HCT116 (cell line): ENCODE measurements around the gene PTGS1. TPM values are rescaled to one million over a fixed set of nuclear protein-coding genes. Genes with fewer than 3 reads are reported as not detected.

Experiments
- ATAC-seq: fragments of 200-7000 bp; cut with Tn5 transposase; 2 replicates; pipeline ENCODE4 v1.9.1; 2020; ENCODE audit warnings: mild to moderate bottlenecking, moderate library complexity
- BruUV-seq: library from RNA; stranded (reverse); fragments of 400-500 nt; replicated peaks from 2 replicates; lab custom pipeline; 2021; lab: Mats Ljungman, UMichigan
- CTCF ChIA-PET: fragments of 300-600 bp; sonication (Branson Sonifier 250); formaldehyde crosslinking; loops from one replicate; lab custom pipeline; 2021; ENCODE audit warnings: antibody characterized with exemption; lab: Charles Lee
- POLR2A ChIA-PET: fragments of 300-600, 350-600 bp; sonication (Branson Sonifier 250); formaldehyde crosslinking; loops from one replicate; lab custom pipeline; 2021; ENCODE audit warnings: antibody characterized with exemption; lab: Charles Lee
- RAD21 ChIA-PET, 2 experiments: fragments of 300-600 bp; sonication (Branson Sonifier 250); formaldehyde crosslinking; loops; one replicate each; lab custom pipeline; 2023; ENCODE audit warnings: low total read pairs in 2 of 2; ENCODE audit not compliant: uncharacterized antibody in 2 of 2, unreplicated experiment in 2 of 2, low non-redundant PET in 1 of 2; lab: Charles Lee
- DNase-seq: peaks from one replicate; pipeline ENCODE4 v3.0.0-alpha.2; 2010; ENCODE audit warnings: low read depth, low spot score
- H2AFZ ChIP-seq: fragments of 200-600 bp; shearing (Covaris generic), sonication (generic); 2 replicates; pipeline ENCODE4 v1.6.1; 2017; ENCODE audit warnings: low read depth, mixed run types, mixed read lengths, antibody characterized with exemption, low read length; ENCODE audit not compliant: poor library complexity, severe bottlenecking
- H3K27ac ChIP-seq: 2 replicates; pipeline ENCODE4 v1.5.1; 2012; ENCODE audit warnings: low read depth, low read length
- H3K27me3 ChIP-seq: fragments of 200-600 bp; sonication (generic); 2 replicates; pipeline ENCODE4 v1.6.1; 2016; ENCODE audit warnings: mixed run types, low read length, mixed read lengths; ENCODE audit not compliant: insufficient read depth
- H3K36me3 ChIP-seq, 2 experiments: fragments of 200-500 bp in 1 of 2; fragments of 200-600 bp in 1 of 2; sonication (Bioruptor generic) in 1 of 2; sonication (generic) in 1 of 2; 2 replicates each; pipeline versions ENCODE4 v1.5.1 to v1.6.1; 2014 to 2016; ENCODE audit warnings: low read length in 2 of 2, inconsistent platforms in 1 of 2, mixed read lengths in 1 of 2, mixed run types in 1 of 2; ENCODE audit not compliant: insufficient read depth in 2 of 2, control insufficient read depth in 1 of 2
- H3K4me1 ChIP-seq, 2 experiments: fragments of 200-600 bp in 1 of 2; sonication (generic) in 1 of 2; 2 replicates each; pipeline versions ENCODE4 v1.5.1 to v1.6.1; 2012 to 2017; ENCODE audit warnings: low read length in 2 of 2, inconsistent platforms in 1 of 2, mild to moderate bottlenecking in 1 of 2, mixed read lengths in 1 of 2, mixed run types in 1 of 2, moderate library complexity in 1 of 2; ENCODE audit not compliant: insufficient read depth in 2 of 2, control insufficient read depth in 1 of 2
- H3K4me2 ChIP-seq: fragments of 200-600 bp; sonication (generic); 2 replicates; pipeline ENCODE4 v1.6.1; 2017; ENCODE audit warnings: mixed run types, low read length, mixed read lengths
- H3K4me3 ChIP-seq, 2 experiments: fragments of 200-600 bp in 1 of 2; sonication (generic) in 1 of 2; replicated peaks in 1 of 2; 2 replicates each; pipeline ENCODE4 v1.5.1; 2011 to 2016; ENCODE audit warnings: low read length in 2 of 2, control low read depth in 1 of 2, low read depth in 1 of 2, mild to moderate bottlenecking in 1 of 2, mixed read lengths in 1 of 2, mixed run types in 1 of 2
- H3K79me2 ChIP-seq: fragments of 200-600 bp; sonication (generic); 2 replicates; pipeline ENCODE4 v1.6.1; 2017; ENCODE audit warnings: mild to moderate bottlenecking, mixed run types, low read length, moderate library complexity, mixed read lengths; ENCODE audit not compliant: insufficient read depth
- H3K9ac ChIP-seq: fragments of 200-600 bp; sonication (generic); 2 replicates; pipeline ENCODE4 v1.6.1; 2016; ENCODE audit warnings: low read length, mixed read lengths
- H3K9me2 ChIP-seq: fragments of 200-600 bp; sonication (generic), shearing (Covaris generic); 2 replicates; pipeline ENCODE4 v1.6.1; 2017; ENCODE audit warnings: mixed run types, mild to moderate bottlenecking, moderate library complexity; ENCODE audit not compliant: insufficient read depth
- H3K9me3 ChIP-seq, 2 experiments: fragments of 200-500 bp in 1 of 2; fragments of 200-600 bp in 1 of 2; sonication (Bioruptor generic) in 1 of 2; sonication (generic) in 1 of 2; 2 replicates each; pipeline ENCODE4 v1.6.1; 2014 to 2017; ENCODE audit warnings: low read length in 2 of 2, mixed read lengths in 2 of 2, inconsistent platforms in 1 of 2, low read depth in 1 of 2, mild to moderate bottlenecking in 1 of 2, mixed run types in 1 of 2, moderate library complexity in 1 of 2; ENCODE audit not compliant: control insufficient read depth in 1 of 2, insufficient read depth in 1 of 2
- H4K20me1 ChIP-seq: fragments of 200-600 bp; sonication (generic), shearing (Covaris generic); 2 replicates; pipeline ENCODE4 v1.6.1; 2017; ENCODE audit warnings: mixed run types, mild to moderate bottlenecking, moderate library complexity; ENCODE audit not compliant: insufficient read depth
- ATF3 ChIP-seq: IDR thresholded peaks from 2 replicates; pipeline ENCODE4 v1.6.1; 2012
- CBX3 ChIP-seq: IDR thresholded peaks from 2 replicates; pipeline ENCODE4 v1.6.1; 2012; ENCODE audit warnings: low read depth
- CEBPB ChIP-seq: IDR thresholded peaks from 2 replicates; pipeline ENCODE4 v1.6.1; 2012; ENCODE audit warnings: low read depth
- CTCF ChIP-seq, 3 experiments: fragments of 200-600 bp in 1 of 3; sonication (generic) in 1 of 3; IDR thresholded peaks in 2 of 3; conservative IDR thresholded peaks in 1 of 3; 2 replicates each; pipeline ENCODE4 v1.5.1; 2012 to 2017; ENCODE audit warnings: low read depth in 2 of 3, low read length in 2 of 3, antibody characterized with exemption in 1 of 3, borderline replicate concordance in 1 of 3, control low read depth in 1 of 3, mild to moderate bottlenecking in 1 of 3, mixed read lengths in 1 of 3, mixed run types in 1 of 3, moderate library complexity in 1 of 3; ENCODE audit not compliant: insufficient read depth in 1 of 3
- EGR1 ChIP-seq: IDR thresholded peaks from 2 replicates; pipeline ENCODE4 v1.6.1; 2012; ENCODE audit warnings: low read depth
- EZH2phosphoT487 ChIP-seq: fragments of 200-600 bp; IDR thresholded peaks from 2 replicates; pipeline ENCODE4 v1.6.1; 2018; ENCODE audit warnings: antibody characterized with exemption, borderline replicate concordance
- JUND ChIP-seq: IDR thresholded peaks from 2 replicates; pipeline ENCODE4 v1.6.1; 2012
- MAX ChIP-seq: IDR thresholded peaks from 2 replicates; pipeline ENCODE4 v1.6.1; 2012
- POLR2A ChIP-seq: IDR thresholded peaks from 2 replicates; pipeline ENCODE4 v1.7.0; 2011; ENCODE audit warnings: borderline replicate concordance; ENCODE audit not compliant: insufficient read depth, insufficient read length; ENCODE audit errors: extremely low read depth
- REST ChIP-seq: IDR thresholded peaks from 2 replicates; pipeline ENCODE4 v1.6.1; 2012; ENCODE audit warnings: low read depth
- SP1 ChIP-seq: IDR thresholded peaks from 2 replicates; pipeline ENCODE4 v1.6.1; 2012; ENCODE audit warnings: low read depth
- SRF ChIP-seq: IDR thresholded peaks from 2 replicates; pipeline ENCODE4 v1.6.1; 2012; ENCODE audit warnings: low read depth
- TCF7L2 ChIP-seq: IDR thresholded peaks from 2 replicates; pipeline ENCODE4 v1.7.0; 2011; ENCODE audit warnings: borderline replicate concordance, inconsistent platforms; ENCODE audit not compliant: insufficient read depth, insufficient read length; ENCODE audit errors: extremely low read depth
- YY1 ChIP-seq: IDR thresholded peaks from 2 replicates; pipeline ENCODE4 v1.6.1; 2011; ENCODE audit warnings: low read length, low read depth, moderate library complexity, mild to moderate bottlenecking; ENCODE audit not compliant: insufficient replicate concordance; ENCODE audit errors: extremely low read depth
- ZFX ChIP-seq: fragments of 450-650 bp; IDR thresholded peaks from 2 replicates; pipeline ENCODE4 v1.6.1; 2017
- ZNF274 ChIP-seq: fragments of 200-500 bp; sonication (Bioruptor generic); IDR thresholded peaks from 2 replicates; pipeline ENCODE4 v1.6.1; 2014; ENCODE audit warnings: mild to moderate bottlenecking, low read depth, low read length, inconsistent platforms
- intact Hi-C: fragments of 100-400 bp; cut with micrococcal nuclease; formaldehyde crosslinking; loops from 2 replicates; pipeline ENCODE4 v1.10.0; 2022
- total RNA-seq: library from RNA; stranded (reverse); gene quantifications from one replicate; pipeline ENCODE4 v1.2.1, GENCODE V29; 2021; ENCODE audit not compliant: unreplicated experiment

The PTGS1 gene
- total RNA-seq, 1 experiment from 2014 or later, result 3.5 TPM

GRCh38 chr9:122333169-122333808, 37.5 kb upstream of the PTGS1 start:
- Histone ChIP-seq H3K79me2 (no peaks in the 10 kb centered on the region), H3K9ac (no peak overlapping the region), H3K9me2 (no peaks in the 10 kb centered on the region), H3K27me3 (no peaks in the 10 kb centered on the region), H3K9me3 (no peaks in the 10 kb centered on the region), H4K20me1 (no peaks in the 10 kb centered on the region), H3K4me3 (no peak overlapping the region), H3K36me3 (peaks cover 0 to 6% of the 10 kb centered on the region in 2 experiments; a peak in 1 of 4 replicates), H3K4me2 (no peak overlapping the region), H2AFZ (no peak overlapping the region), H3K4me1 (peaks cover 4 to 5% of the 10 kb centered on the region in 2 experiments; a peak in 2 of 4 replicates), H3K27ac (no peak overlapping the region)
- ChIA-PET POLR2A (no interaction called here), RAD21 (no interaction called here), CTCF (no interaction called here)
- intact Hi-C loops, result no loop called here
- no peak for DNase-seq
- BruUV-seq, result no TSS peak
- TF ChIP-seq ZFX (no peak), JUND (no peak), CEBPB (no peak), EGR1 (no peak), YY1 (no peak), CTCF (IDR thresholded peaks at IDR 0.05 in 2 of 3, conservative IDR thresholded peaks at IDR 0.05 in 1 of 3; ENCODE audit: borderline replicate concordance in 1 of 3, insufficient read depth in 1 of 3, low read depth in 2 of 3, low read length in 2 of 3) (no peak), REST (no peak), ZNF274 (no peak), MAX (no peak), POLR2A (no peak), ATF3 (no peak), CBX3 (no peak), SP1 (no peak), TCF7L2 (no peak), SRF (no peak), EZH2phosphoT487 (no peak)
- no peak for ATAC-seq
